Activated CD8-positive, alpha-beta memory T cell treated with anti-CD3 and anti-CD28 coated beads for 36 hours (primary cell): ENCODE measurements around the gene IFNK. TPM values are rescaled to one million over a fixed set of nuclear protein-coding genes. Genes with fewer than 3 reads are reported as not detected.
"Not testable (repeated sequence)": the region's sequence is repeated elsewhere in the genome, so short reads cannot be mapped to it uniquely, and the experiment has no call there.

ENCODE experiments used
- CTCF ChIA-PET: fragments of 350-600 bp; sonication (Branson Sonifier 250); formaldehyde crosslinking; loops from one replicate; lab custom pipeline; 2021; ENCODE audit warnings: antibody characterized with exemption; lab: Charles Lee
- POLR2A ChIA-PET: fragments of 350-600 bp; sonication (Branson Sonifier 250); formaldehyde crosslinking; loops from one replicate; lab custom pipeline; 2021; ENCODE audit warnings: antibody characterized with exemption; lab: Charles Lee
- total RNA-seq, 2 experiments: library from RNA; stranded (reverse); gene quantifications; one replicate each; pipeline ENCODE4 v1.2.3, GENCODE V29; 2021

IFNK gene
- total RNA-seq = not detected

DNA sequence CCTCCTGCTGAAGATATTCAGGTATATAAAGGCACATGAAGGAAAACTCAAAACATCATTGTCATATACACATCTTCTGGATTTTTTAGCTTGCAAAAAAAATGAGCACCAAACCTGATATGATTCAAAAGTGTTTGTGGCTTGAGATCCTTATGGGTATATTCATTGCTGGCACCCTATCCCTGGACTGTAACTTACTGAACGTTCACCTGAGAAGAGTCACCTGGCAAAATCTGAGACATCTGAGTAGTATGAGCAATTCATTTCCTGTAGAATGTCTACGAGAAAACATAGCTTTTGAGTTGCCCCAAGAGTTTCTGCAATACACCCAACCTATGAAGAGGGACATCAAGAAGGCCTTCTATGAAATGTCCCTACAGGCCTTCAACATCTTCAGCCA, at the start of gene IFNK:
IFNK (plus strand) TSS at position 55 of the 400 bp plus-strand sequence; CDS start at position 102, 47 bp downstream.
- POLR2A ChIA-PET = no interaction called here
- CTCF ChIA-PET = no interaction called here

DNA sequence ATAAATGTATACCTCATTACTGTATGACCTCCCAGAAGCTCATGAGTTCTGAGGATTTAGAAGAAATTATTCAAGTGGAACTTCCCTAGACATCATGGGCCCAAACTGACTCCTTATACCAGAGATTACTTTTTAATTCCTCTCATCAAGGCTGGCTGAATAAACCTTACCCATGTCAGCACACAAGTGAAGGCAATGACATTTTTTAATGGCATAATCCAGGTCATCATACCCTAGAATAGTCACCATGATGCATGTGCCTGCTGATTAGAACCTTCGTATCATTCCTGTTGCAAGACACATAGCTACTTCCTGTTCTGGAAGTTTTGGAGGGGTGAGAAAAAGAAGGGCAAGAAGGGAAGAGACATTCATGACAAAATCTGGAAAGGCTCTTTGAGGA, 49.8 kb upstream of the IFNK start:
- POLR2A ChIA-PET = no interaction called here

GRCh38 chr9:27475057-27475595, 49.0 kb upstream of the IFNK start:
- POLR2A ChIA-PET = no interaction called here
- CTCF ChIA-PET = no interaction called here

More for the DNA sequence above, 49.8 kb upstream of the IFNK start:
- CTCF ChIA-PET = no interaction called here

GRCh38 chr9:27476870-27477515, 47.1 kb upstream of the IFNK start:
- ChIA-PET CTCF (no interaction called here), POLR2A (no interaction called here)

DNA sequence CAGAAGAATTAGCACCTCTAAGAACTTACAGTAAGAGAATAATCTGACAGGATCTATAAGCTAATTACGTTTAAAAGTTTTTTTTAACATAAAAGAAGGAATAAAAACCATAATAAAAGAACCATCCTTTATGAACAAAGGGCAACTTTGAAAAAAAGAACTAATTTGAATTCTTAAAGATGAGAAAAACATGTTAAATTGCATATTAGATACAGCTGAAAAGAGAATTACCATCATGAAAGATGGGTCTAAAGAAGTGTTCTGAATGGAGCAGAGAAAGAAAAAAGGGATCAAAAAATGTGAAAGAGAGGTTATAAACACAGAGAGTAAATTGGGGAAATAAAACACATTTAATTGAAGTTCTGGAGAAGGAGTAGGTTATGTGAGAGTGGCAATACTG, 45.8 kb upstream of the IFNK start:
- CTCF ChIA-PET = no interaction called here
- POLR2A ChIA-PET = no interaction called here

DNA sequence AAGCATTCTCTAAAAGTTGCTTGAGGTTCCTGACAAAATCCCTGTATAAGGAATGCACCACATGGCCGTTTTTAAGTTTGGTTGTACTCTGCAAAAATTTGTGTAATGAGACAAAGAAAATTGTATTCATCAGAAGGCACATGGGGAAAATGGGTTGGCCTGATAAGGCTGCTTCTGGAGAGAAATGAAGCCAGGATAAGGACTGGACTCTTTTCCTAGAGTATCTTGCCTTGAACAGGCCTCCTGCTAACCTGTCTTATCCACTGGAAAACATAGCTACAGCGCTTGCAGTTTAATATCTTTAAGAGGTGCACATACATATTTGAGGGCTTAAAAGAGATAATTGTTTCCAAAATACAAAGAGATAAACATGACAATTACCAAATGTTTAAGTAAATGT, 41.4 kb upstream of the IFNK start:
- CTCF ChIA-PET = no interaction called here
- POLR2A ChIA-PET = interaction anchor here (0.5 kb wide), 1 partner anchor 50 kb away, joined by 3 read pairs; no protein-coding TSS in a partner anchor

- CTCF ChIA-PET = no interaction called here
- POLR2A ChIA-PET = no interaction called here
Observed at GRCh38 chr9:27483576-27483975, 40.5 kb upstream of the IFNK start.

GRCh38 chr9:27485158-27485557, 38.9 kb upstream of the IFNK start:
- CTCF ChIA-PET = no interaction called here
- POLR2A ChIA-PET = no interaction called here

GRCh38 chr9:27487128-27487640, 36.9 kb upstream of the IFNK start:
- POLR2A ChIA-PET = no interaction called here
- CTCF ChIA-PET = no interaction called here

- CTCF ChIA-PET = no interaction called here
- POLR2A ChIA-PET = no interaction called here
Observed at GRCh38 chr9:27487927-27488326, 36.2 kb upstream of the IFNK start.

DNA sequence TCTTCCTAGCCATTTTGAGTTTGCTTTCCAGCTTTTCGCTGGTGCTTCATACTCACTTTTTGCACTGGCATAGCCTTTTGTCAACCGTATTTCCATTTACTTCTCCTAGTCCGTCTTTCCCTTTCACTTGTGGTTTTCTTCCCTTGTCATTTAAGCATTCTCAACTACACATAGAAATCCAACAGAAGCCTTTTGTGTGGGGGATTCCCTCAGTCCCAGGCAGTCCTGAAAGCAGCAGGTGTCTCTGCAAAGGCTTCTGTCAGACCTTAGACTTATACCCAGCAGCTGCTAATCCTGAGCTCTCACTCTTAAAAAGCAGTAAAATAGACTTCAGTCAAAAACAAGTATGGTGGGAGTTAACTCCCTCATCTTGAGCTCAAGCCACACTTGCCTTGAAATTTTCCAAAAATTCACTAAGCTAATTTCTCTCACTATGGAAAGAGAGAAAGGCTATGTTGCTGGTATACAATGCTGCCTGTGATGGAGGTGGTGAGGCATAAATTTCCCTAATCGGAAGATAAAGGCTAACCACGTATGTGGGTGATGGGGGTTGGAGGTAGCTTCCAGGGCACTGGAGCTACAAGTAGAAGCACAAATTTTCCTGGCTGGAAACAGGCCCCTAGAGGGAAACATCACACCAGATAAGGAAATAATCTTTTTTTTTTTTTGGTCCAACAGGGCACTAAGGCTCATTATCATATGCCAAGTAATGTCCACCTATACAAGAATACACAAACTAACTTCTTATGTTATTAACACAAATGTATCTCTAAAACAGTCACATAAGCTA, 34.8 kb upstream of the IFNK start:
- ChIA-PET POLR2A (no interaction called here), CTCF (no interaction called here)

- POLR2A ChIA-PET = no interaction called here
- CTCF ChIA-PET = no interaction called here
Observed at GRCh38 chr9:27491154-27491553, 32.9 kb upstream of the IFNK start.

- ChIA-PET CTCF (no interaction called here), POLR2A (no interaction called here)
Observed at GRCh38 chr9:27495480-27496134, 28.5 kb upstream of the IFNK start.

GRCh38 chr9:27496135-27496504, 28.0 kb upstream of the IFNK start:
- CTCF ChIA-PET = no interaction called here

GRCh38 chr9:27497883-27498417, 26.1 kb upstream of the IFNK start:
- ChIA-PET POLR2A (no interaction called here), CTCF (no interaction called here)

More at GRCh38 chr9:27496135-27496504, 28.0 kb upstream of the IFNK start:
- POLR2A ChIA-PET = no interaction called here

- ChIA-PET POLR2A (no interaction called here), CTCF (no interaction called here)
Observed at GRCh38 chr9:27499451-27499850, 24.6 kb upstream of the IFNK start.

GRCh38 chr9:27500902-27501301, 23.2 kb upstream of the IFNK start:
- CTCF ChIA-PET = interaction anchor here (0.6 kb wide), 2 partner anchors 26 to 36 kb away, joined by 4 read pairs; no protein-coding TSS in a partner anchor
- POLR2A ChIA-PET = not testable (repeated sequence)

- CTCF ChIA-PET = no interaction called here
- POLR2A ChIA-PET = no interaction called here
Observed at GRCh38 chr9:27503623-27504022, 20.5 kb upstream of the IFNK start.

DNA sequence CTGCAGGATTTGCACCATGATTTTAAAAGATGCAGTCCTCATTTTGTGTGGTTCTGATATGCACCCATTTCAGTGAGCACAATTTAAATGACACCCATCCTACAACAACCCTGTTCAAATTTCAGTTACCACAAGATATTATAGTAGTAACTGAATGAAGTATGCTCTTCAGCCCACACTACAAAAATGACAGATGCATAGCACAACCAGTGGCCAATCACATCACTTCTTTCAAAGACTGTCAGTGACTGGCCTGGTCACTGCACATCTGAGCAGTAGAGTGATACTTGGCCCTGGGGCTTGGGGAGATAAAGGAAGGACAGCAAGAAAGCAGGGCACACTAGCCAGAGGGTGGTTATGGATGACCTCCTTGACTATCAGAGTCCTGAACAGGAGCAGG, 19.8 kb upstream of the IFNK start:
- POLR2A ChIA-PET = no interaction called here

DNA sequence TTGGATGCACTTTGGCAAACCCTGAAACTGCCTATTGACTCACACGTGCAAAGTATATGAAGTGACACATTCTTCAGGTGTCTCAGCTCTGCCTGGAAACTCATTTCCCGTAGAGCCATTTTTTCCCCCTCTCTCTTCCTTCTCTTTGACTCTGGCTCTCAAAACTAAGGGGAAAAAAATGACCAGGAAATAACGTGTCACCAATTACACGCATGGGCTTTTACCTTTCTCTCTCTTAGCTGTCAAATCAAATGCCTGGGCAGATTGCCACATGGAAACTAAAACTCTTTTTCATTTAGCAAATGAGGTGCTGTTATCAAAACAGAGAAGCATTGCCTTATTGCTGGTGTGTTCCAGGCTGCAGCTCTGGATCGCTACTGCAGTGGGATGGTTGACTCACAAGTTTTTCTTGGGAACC, 18.3 kb upstream of the IFNK start:
- ChIA-PET POLR2A (no interaction called here), CTCF (no interaction called here)

More for the DNA sequence above, 19.8 kb upstream of the IFNK start:
- CTCF ChIA-PET = no interaction called here
